GM21390 (cell line): ENCODE data around the gene FFAR4.

Source experiments
- ATAC-seq: cut with Tn5 transposase; IDR thresholded peaks from one replicate; pipeline ENCODE4 v1.9.1; 2021; ENCODE audit not compliant: unreplicated experiment

FFAR4 gene

DNA sequence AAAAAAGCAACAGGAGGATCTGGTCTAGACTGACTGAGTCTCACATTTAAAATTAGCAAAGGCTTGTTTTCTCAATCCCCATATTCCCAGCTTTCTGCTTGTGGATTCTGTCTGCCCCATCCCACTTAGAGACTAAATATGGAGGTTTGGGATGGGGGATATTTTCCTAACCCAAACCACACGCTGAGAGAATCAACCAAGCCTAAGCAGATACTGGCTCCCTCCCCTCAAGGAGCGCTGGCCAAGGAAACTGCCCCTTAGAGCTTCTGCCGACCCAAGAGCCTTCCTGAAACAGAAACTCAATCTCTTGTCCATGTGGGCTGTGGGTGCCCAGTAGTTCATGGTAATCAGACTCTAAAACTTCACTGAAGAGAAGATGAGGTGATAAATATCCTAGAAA lies 3.9 kb downstream of the FFAR4 start:
- ATAC-seq: no peak

DNA sequence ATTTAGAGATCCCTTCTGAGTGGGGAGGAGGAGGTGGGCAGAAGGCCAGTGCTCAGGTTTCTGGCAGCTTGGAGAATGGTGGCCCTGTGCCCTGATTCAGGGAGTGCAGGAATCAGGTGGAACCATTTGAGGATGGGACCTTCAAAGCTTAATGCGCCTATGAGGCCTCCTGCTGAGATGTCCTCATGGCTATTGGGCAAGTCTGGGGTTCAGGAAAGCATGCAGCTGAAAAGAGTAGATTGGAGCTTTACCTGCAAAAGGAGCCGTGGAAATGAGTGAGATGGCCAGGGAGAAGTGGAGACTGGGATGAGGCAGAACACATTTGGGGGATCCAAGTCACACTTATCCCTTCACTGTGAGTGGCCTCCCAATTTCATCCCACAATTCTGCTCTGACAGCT lies 6.1 kb downstream of the FFAR4 start:
- no peak for ATAC-seq

DNA sequence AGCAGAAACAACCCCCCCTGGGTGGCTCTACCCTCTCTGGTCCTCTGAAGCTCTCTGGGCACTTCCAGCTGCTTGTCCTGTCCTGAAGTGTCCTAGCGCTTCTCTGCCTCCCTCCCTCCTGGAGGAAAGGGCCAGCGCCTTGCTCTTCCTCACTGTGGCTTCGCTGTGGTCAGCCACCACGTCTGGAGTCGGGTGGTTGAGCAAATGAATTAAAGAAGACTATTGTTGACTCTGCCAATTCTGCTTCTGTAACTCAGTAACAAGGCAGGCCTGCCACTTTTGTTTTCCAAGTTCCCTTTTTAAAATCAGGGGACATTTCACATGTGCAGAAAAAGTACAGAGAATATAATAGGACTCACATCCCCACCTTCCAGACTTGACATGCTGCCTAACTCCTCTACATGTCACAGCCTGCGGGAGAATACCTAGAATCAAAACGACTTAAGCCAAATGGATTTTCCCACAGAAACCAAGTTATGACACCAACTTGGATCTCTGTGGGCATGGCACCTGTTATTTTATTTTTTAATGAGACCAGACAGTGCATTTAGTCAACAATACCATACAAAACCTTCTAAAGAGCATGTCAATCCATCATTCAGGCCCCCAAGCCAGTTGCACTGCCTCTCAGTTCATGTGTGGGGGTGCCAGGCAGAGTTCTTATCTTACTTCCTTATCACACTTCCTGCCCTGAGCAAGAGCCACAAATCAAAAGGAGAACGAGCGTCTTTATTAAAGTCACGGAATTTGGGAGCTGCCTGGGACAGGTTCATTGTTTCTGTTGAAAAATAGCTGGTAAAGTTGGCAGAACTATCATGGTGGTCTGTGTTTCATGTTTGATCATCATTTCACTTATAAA lies 6.8 kb downstream of the FFAR4 start:
- no peak for ATAC-seq

DNA sequence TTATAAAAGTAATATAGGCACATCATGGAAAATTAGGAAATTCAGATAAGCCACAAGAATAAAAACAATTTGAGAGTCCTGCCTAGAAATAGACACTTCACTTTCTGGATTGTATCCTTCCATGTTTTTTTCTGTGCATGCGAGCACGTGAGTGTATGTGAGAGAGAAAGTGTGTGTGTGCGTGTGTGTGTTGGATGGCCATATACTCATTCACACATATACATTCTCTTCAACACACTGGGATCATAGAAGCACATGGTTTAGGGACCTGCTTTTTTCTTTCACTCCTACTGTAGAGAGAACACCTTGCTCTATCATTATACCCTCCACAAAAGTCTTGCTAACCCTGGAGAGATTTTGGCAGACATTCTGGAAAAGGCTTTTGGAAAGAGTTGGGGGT lies 7.5 kb downstream of the FFAR4 start:
- no peak for ATAC-seq

DNA sequence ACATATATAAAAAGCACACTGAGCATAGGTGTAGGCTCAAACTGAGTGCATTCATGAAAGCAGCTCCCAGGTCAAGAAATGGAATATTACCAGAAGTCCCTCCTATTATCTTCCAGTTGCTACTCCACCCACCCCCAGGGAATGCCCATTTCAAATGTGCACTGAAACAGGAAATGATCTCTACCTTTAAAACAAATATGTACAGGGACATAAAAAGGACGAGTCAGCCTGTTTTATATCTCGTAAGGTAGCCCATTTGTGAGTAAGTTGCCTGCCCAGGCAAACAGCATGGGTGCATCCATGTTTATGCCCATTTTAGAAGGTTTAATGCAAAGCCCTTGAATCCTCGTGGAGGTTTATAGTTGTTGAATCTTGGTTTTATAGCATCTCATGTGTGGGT lies 10.4 kb downstream of the FFAR4 start:
- no peak for ATAC-seq

DNA sequence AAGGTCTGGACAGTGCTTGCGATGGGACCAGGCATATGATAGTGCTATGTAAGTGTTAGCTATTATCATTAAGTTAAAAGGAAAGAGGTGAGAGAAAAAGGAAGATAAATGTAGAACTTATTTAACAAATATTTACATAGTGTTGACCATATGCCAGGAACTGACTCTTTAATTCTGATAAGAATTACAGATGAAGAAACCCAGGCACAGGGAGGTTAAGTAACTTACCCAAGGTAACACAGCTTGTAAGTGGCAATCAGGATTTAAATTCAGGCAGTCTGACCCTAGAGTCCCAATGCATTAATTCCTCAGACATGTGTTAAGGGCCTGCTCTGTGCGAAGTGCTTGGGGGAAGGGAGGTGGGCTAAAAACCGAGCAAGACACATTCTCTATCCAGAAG lies 11.1 kb downstream of the FFAR4 start:
- ATAC-seq: no peak

DNA sequence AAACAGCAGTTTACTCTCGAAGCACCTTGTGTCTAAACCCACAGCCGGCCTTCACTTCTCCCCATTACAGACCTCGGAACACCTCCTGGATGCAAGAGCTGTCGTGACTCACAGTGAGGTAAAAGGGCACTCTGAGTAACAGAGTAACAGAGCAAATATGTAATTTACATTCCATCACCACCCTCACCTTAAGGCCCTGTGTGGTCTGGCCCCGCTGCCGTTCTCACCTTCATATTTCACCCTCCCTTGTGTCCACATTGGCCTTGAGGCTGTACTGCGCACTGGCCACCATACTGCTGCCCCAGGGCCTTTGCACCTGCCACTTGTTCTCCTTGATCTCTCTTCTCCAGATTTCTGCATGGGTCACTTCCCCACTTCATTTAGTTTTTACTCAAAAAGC lies 12.6 kb downstream of the FFAR4 start:
- no peak for ATAC-seq

DNA sequence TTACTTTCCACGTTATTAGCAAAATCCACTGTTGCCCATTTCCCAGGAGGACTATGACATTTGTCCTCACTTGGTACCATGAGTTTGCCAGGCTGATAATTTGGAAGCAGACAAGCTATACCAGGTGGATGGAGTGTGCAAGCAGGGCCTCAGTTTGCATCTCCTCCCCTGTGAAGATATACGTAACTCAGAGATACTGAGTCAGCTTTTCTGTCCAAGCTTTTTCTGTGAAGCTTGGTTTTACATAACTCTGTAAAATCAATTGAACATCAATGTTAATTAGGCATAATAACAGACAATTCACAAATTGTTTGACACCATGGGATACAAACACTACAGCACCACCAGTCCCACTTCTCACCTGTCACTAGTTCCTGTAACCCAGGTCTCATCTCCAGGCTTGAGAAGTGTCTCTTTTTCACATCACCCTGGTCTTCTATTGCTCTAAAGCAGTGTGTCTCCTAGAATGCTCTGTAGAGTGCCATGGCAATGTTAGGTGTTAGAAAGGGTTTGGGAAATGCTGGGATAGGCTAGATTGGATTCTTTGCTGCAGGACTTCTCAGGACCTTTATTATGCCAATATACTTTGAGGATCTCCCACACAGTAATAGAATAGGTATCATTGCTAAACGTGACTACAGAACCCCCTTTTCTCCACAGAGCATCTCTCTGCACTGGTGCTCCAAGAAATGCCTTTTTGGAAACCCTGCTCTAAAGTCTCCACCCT lies 13.7 kb downstream of the FFAR4 start:
- ATAC-seq: no peak

DNA sequence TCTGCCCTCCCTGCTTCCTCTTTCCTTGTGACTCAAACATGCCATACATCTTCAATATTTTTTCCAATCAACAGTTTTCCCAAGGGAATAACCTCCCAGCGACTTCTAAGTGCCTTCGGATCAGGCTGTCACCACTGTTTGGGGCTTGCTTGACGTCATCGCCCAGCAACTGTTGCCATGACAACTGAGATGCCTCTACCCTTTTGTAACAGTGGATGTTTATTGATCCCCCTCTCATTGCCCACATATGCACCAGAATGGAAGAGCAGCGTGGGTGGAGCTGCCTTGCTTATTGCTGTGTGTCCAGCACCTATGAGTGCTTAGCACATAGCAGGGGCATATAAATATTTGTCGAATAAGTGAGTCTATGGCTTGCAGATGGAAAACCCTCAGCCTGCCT lies 14.4 kb downstream of the FFAR4 start:
- no peak for ATAC-seq

DNA sequence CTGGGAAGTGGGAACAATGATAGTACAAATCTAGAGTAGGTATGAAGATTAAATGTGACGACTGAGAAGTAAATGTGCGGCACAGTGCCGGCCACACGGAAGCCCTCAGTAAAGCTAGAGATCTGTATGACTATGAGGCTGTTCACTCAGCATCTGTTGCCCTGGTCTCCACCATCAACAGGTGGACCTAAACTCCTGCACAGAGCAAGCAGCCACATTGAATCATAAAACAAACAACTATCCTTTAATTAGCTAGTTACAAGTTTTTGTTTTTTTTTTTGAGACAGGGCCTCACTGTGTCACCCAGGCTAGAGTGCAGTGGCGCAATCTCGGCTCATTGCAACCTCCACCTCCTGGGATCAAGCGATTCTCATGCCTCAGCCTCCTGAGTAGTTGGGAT lies 18.0 kb downstream of the FFAR4 start:
- ATAC-seq: no peak

DNA sequence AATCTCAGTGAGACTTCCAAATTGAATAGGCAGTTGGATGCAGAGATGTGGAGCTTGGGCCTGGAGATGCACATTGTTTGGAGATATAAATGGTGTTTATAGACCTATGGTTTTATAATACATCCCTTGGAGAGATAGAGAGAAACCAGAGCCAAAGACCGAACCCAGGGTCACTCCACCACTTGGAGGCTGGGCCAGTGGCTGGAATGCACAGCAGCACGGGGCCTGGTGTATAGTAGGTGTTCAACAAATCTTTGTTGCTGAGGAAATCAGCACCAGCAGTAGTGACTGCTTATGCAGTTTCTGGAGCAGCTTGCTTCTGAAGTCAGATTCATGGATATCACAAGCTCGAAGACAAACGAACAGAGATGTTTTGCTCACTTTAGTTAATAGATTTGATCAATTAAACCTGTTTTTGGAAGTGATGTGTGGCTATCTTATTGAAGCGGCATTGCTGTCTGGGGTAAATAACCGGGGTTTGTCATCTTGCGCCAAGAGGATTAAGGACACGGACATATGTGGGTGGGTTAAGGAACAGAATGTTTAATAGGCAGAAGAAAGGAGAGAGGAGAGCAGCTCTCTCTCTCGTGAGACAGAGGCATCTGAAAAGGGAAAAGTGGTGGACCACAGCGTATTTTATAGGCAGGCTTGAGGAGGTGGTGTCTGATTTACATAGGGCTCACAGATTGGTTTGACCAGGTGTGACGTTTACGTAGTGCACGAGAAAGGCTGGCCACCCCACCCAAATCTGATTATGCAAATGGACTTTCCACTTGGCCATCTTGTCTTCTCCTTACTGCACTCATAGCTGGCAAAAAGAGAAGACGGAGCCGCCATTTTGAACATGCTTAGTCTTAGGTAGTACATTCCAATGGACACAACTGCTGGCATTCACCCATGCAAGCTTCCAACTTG lies 23.4 kb downstream of the FFAR4 start:
- ATAC-seq: no peak

DNA sequence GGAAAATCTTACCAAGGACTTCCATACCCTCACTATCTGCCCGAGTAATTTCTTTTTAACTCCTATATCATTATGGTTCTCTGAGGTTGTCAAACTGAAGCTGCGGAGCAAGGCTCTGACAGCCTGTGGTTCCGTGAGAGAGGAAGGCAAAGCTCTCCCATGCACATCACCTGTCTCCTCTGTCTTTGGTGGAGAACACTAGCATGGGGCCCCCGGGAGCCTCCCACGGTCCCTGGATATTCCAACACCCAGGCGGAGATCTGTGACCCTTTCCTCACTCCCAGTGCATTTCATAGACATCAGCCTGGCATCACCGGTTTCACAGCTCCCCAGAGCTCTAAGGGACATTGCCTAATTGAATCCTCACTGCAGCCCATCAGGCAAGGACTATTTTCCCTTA lies 24.2 kb downstream of the FFAR4 start:
- no peak for ATAC-seq

DNA sequence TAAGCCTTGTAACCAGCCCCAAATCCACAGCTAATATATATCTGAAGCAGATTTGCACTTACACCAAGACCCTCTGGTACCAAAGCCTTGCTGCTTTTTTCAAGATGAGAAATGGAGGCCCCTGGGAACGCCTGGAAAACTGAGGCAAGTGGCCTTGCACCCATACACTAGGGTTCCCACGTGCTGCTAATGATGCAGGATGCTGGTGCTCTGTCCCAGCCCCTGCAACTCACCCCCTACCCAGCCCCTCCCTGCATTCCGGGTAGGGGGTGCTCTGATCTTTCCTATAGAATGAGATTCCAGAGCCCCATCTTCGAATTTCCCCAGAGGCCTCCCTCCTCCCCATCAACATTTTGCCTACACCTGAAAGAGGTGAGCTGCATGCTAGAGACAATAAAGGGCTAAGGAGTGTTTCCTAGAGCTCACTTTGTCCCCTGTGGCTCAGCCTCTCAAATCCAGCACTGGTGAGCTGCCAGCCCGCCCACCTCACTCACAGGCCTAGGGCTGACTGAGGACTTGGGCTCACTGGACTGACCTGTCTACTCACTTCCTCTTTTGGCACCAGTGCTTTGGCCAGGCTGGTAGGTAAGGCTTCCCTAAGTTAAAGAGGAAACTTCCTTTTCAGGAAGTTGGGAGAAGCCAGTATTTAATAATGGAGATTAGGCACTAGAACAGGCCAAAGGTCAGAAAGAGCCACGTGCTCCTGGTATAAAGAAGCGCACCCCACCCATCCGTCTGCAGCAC lies 24.8 kb downstream of the FFAR4 start:
- ATAC-seq: no peak

DNA sequence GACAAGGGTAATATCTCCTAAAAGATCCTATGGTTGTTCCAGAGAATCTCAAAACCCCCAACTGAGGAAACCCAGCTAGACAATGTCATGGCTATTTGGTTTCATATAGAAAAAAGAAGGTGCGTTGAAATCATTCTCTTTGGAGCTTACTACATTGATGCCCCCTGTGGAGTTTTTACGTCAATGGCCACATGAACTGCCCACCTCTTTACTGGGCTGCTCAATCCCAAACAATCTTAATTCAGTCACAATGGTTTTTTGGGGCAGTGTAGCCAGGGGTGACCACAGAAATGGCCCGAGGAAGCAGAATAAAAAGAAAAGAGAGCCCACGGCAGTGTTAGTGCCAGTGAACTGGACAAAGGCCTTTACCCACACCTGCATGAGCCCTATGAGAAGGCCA lies 26.8 kb downstream of the FFAR4 start:
- ATAC-seq: no peak

DNA sequence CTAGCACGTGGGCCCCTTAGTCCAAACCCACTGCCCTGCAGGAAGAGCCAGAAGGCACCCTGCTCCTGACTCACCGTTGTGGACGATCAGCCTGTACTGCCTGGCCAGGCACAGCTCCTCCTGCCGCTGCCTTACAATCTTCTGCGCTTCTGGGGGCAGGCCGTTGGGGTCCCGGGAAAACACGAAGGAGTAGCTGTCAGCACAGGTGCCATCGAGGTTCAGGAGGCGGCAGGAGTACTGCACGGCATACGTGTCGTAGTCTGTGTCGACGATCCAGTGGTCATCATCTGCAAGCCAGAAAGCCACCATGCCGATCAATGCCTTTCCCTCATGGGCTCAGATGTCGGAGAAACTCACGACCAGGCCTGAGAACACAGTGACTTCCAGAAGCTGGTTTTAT lies 27.3 kb downstream of the FFAR4 start:
- no peak for ATAC-seq

DNA sequence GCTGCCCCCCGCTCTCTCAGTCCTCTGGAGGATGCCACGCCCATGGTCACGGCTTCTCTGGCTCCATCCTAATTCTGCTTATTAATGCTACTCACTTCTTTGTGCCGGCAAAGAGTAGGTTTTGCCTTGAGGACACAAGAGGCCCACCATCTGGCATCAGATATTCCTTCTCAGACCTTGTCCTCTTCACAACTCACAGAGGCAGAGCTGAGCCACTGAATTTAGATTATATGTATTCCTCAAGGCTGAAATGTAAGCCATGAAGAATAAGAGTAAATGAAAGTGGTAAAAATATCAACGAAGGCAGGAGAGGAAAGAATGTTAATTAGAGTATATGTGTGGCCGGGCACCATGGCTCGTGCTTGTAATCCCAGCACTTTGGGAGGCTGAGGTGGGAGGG lies 28.1 kb downstream of the FFAR4 start:
- no peak for ATAC-seq

DNA sequence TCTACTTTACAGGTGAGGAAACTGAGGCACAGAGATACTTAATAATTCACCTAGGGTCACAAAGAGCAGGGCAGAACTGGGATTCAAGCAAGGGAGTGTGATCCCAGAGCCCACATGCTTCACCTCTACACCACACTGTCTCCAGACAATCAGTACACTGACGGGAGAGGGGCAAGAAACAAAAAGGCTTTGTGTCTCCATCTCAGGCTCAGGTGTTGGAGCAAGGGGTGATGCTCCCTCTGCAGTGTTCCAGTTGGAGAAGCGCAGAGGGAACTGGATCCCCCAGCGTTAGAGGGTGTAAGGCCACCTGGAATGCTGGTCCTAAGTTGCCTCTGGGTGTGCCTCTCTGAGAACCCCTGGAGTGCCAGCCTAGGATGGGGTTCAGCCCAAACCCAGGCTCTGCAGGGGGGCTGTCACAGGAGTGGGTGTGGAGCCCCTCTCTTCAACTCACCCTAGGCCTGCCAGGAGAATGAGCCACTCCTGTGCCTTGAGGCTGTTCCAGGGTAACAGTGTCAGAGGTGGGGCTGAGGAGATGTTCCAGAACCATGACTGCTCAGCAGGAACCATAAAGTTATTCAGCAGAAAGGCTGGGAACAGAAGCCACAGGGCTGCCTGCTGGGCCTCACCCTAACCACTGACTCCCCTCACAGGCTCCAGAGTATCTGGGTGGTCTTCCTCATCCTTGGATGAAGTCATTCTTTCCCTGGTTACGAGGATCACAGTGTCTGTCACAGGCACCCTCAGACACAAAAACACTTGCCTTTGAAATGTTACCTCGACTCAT lies 29.1 kb downstream of the FFAR4 start:
- no peak for ATAC-seq

DNA sequence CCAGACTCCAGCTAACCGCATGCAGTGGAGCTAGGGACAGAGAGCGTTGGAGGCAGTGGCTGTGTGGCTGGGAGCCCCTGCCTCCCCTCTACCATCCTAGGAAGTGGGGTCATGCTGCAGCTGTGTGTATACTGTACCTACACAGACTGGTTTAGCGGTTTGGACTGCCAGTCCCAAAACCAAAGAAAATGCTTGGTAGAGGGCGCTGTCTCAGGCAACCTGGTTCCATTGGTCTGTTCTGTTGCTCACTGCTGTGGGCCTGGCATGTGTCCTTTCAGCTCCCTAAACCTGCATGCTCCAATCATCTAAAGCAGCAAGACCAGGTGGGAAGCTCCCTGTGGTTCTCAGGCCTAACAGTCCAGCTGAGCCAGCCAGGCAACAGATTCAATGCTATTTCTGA lies 30.1 kb downstream of the FFAR4 start:
- no peak for ATAC-seq

DNA sequence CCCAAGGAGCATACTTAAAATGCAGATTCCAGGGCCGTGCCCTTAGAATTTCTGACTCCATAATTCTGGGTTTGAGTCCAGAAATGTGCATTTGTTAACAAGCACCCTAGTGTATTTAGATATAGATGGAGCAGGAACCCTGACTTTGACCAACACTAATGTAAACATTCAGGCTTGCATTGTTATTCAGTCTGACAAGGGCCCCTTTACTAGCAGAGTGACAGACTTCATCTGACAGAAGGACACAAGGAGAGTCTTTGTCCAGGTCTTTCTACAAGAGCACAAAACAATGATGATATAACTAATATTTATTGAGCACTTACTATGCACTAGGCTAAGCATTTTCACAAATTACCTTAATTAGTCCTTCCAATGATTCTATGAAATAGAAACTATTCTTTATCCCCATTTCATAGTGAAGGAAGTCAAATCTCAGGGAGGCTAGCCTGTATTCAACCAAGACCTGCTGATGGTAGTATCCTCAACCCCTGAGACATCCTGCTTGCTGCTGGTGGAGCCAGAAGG lies 30.7 kb downstream of the FFAR4 start:
- ATAC-seq: no peak

DNA sequence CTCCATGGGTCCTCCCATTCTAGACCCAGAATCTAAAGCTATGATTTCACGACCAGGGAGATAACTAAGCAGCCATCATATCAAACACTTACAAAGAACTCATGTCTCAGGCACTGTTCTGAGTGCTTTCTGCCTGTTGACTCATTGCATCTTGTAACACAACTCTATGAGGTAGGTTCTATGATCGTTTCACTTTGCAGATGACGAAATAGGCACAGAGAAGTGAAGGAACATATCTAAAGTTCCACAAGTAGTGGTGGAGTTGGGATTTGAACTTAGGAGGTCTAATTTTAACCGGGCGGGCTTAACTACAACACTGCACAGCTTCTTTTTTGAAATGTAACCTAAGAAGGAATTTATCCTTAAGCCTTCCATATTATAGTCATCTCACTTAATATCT lies 31.7 kb downstream of the FFAR4 start:
- ATAC-seq: no peak
